ENCODE data around the gene TRPV4. TPM values are rescaled to one million over a fixed set of nuclear protein-coding genes. Genes with fewer than 3 reads are reported as not detected.

TRPV4 gene
- 0.43 and 0.97 TPM in 2 replicates for total RNA-seq

GRCh38 chr12:109833307-109834189 is at the start of gene TRPV4:
TSS of gene TRPV4 (minus strand) at chr12:109833398. CDS start at chr12:109814796, 18,602 bp downstream.
- peak within 1 kb of the TSS; percentile 64 for H3K4me3 ChIP-seq (ENCODE audit: low read depth, low read length)
- peak; percentile 36 for DNase-seq (ENCODE audit: low read depth)
- TF ChIP-seq CTCF (IDR thresholded peaks at IDR 0.05; ENCODE audit: insufficient read depth, low read depth, low read length), result no peak

- no peak for DNase-seq (ENCODE audit: low read depth)
- TF ChIP-seq CTCF (IDR thresholded peaks at IDR 0.05; ENCODE audit: insufficient read depth, low read depth, low read length), result no peak
- H3K4me3 ChIP-seq (ENCODE audit: low read depth, low read length), result no peak overlapping the region
These were observed 48.6 kb upstream of the TRPV4 start for GRCh38 chr12:109881752-109882151.

GRCh38 chr12:109880938-109881337 is 47.7 kb upstream of the TRPV4 start:
- no peak for TF ChIP-seq CTCF (IDR thresholded peaks at IDR 0.05; ENCODE audit: insufficient read depth, low read depth, low read length)
- H3K4me3 ChIP-seq (ENCODE audit: low read depth, low read length), result peak overlapping the region; percentile 75
- no peak for DNase-seq (ENCODE audit: low read depth)

GRCh38 chr12:109880043-109880931 is 47.1 kb upstream of the TRPV4 start, which contains the start of gene GLTP:
TSS of gene GLTP (minus strand) at chr12:109880541. CDS start at chr12:109880374, 167 bp downstream.
- peak; percentile 70 for DNase-seq (ENCODE audit: low read depth)
- peak; percentile 17 for TF ChIP-seq CTCF (IDR thresholded peaks at IDR 0.05; ENCODE audit: insufficient read depth, low read depth, low read length)
- peak within 1 kb of the TSS; percentile 81 for H3K4me3 ChIP-seq (ENCODE audit: low read depth, low read length)

- DNase-seq (ENCODE audit: low read depth), result peak; percentile 19
- TF ChIP-seq CTCF (IDR thresholded peaks at IDR 0.05; ENCODE audit: insufficient read depth, low read depth, low read length), result no peak
- H3K4me3 ChIP-seq (ENCODE audit: low read depth, low read length), result peak overlapping the region; percentile 81
These were observed 46.3 kb upstream of the TRPV4 start for GRCh38 chr12:109879351-109880042.

- H3K4me3 ChIP-seq (ENCODE audit: low read depth, low read length), result peak overlapping the region; percentile 81
- DNase-seq (ENCODE audit: low read depth), result no peak
- no peak for TF ChIP-seq CTCF (IDR thresholded peaks at IDR 0.05; ENCODE audit: insufficient read depth, low read depth, low read length)
These were observed 45.6 kb upstream of the TRPV4 start for GRCh38 chr12:109878749-109879148.

Data from fibroblast of villous mesenchyme (primary cell).